ENCODE measurements around the gene CRTAC1.

DNA sequence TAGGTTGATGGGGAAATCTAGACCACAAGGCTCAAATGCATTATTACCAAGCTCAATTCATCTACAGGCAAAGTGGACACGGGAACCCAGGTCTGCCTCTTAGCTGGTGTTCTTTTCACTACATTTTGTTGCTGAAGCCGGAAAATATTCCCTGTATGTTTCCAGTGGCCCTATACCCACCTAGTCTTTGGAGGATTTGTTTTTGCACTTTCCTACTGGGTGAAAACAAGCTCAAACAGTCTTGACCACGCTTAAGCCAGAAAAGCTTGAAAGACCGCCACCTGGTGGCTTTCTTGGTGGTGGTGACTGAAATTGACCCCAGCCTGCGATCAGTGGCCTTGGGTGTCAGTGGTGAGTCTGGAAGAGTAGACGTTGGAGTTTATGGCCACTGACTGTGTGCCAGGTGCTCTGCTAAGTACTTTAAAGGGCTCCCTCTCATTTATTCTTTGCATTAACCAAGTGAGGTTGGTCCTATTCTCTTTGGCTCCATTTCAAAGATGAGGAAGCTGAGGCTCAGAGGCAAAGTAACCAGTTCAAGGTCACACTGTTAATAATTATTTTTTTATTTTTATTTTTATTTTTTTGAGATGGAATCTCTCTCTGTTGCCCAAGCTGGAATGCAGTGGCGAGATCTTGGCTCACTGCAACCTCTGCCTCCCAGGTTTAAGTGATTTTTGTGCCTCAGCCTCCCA lies 11.1 kb upstream of the CRTAC1 start:
- TF ChIP-seq POLR2AphosphoS5 (IDR thresholded peaks at IDR 0.05) (no peak), POLR2A (IDR thresholded peaks at IDR 0.05) (no peak), CTCF (IDR thresholded peaks at IDR 0.05 in 8 of 11, conservative IDR thresholded peaks at IDR 0.05 in 3 of 11) (peak; percentile 21 to 70 (median 49))

Measured in spleen (tissue), 7 donors.